ENCODE results near the gene CCDC85A.

DNA sequence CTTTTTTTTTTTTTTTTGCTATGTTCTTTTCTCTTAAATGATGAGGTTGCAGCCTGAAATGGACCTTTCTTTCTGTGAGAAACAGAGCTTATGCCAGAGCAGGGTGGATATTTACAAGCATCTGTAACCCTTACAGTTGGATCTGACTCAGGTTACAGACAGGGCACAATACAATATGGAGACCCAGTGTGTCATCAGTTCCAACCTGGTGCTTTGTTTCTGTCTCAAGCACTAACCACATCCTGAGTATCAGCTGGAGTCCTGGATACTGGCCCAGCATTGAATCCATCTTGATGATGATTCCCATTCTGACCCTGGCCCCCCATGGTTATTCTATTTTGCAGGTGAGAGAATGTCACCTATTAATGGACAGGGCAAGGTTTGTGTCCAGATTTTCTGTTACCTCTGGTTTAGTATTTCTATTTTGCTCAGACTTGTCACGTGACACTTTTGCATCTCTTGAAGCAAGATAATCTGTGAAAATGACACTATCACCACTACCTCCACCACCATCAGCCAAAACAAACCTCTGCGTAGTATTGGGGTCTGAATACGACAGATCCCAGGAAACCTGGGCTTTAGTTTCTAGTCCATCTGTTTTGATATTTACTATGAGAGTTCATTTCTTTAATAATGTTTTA is 174.0 kb downstream of the CCDC85A start:
- TF ChIP-seq EZH2 (IDR thresholded peaks at IDR 0.05) (no peak), EZH2phosphoT487 (IDR thresholded peaks at IDR 0.05) (no peak)
- TF ChIP-seq, protein P1, sequence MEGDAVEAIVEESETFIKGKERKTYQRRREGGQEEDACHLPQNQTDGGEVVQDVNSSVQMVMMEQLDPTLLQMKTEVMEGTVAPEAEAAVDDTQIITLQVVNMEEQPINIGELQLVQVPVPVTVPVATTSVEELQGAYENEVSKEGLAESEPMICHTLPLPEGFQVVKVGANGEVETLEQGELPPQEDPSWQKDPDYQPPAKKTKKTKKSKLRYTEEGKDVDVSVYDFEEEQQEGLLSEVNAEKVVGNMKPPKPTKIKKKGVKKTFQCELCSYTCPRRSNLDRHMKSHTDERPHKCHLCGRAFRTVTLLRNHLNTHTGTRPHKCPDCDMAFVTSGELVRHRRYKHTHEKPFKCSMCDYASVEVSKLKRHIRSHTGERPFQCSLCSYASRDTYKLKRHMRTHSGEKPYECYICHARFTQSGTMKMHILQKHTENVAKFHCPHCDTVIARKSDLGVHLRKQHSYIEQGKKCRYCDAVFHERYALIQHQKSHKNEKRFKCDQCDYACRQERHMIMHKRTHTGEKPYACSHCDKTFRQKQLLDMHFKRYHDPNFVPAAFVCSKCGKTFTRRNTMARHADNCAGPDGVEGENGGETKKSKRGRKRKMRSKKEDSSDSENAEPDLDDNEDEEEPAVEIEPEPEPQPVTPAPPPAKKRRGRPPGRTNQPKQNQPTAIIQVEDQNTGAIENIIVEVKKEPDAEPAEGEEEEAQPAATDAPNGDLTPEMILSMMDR (IDR thresholded peaks at IDR 0.05), result no peak

Measured in neural progenitor cell (in vitro differentiated cells).